Endothelial cell of umbilical vein (primary cell): ENCODE data around the gene BRAT1. TPM values are rescaled to one million over a fixed set of nuclear protein-coding genes. Genes with fewer than 3 reads are reported as not detected.

Source experiments
- BruUV-seq: library from RNA; stranded (reverse); fragments of 400-500 nt; replicated peaks from 2 replicates; lab custom pipeline; 2021; lab: Mats Ljungman, UMichigan
- CTCF ChIA-PET: fragments of 300-600, 350-600 bp; sonication (Branson Sonifier 250); formaldehyde crosslinking; loops from one replicate; lab custom pipeline; 2021; ENCODE audit warnings: antibody characterized with exemption, inconsistent platforms; lab: Charles Lee
- POLR2A ChIA-PET: fragments of 300-600, 350-600 bp; sonication (Branson Sonifier 250); formaldehyde crosslinking; loops from one replicate; lab custom pipeline; 2021; ENCODE audit warnings: antibody characterized with exemption, inconsistent platforms; lab: Charles Lee
- DNase-seq: peaks from one replicate; pipeline ENCODE4 v3.0.0-alpha.2; 2011; ENCODE audit warnings: low read depth, low spot score
- FAIRE-seq: peaks from 2 replicates; lab custom pipeline; 2011; peaks lifted over from hg19 to GRCh38; lab: Jason Lieb, UNC
- H2AFZ ChIP-seq: 2 replicates; pipeline ENCODE4 v1.6.0; 2012; ENCODE audit warnings: low read depth, low read length, control low read depth, inconsistent platforms
- H3K27ac ChIP-seq: 2 replicates; pipeline ENCODE4 v1.5.1; 2011; ENCODE audit warnings: low read depth, mild to moderate bottlenecking, control low read depth, low read length, moderate library complexity; ENCODE audit not compliant: insufficient read depth
- H3K27me3 ChIP-seq, 2 experiments: 2 replicates each; pipeline versions ENCODE4 v1.6.0 to v1.6.1; 2011; ENCODE audit warnings: low read length in 2 of 2, mixed read lengths in 1 of 2; ENCODE audit not compliant: control insufficient read depth in 2 of 2, insufficient read depth in 2 of 2
- H3K36me3 ChIP-seq, 2 experiments: 2 replicates in 1 of 2; 3 replicates in 1 of 2; pipeline ENCODE4 v1.5.1; 2011; ENCODE audit warnings: low read length in 2 of 2, mild to moderate bottlenecking in 1 of 2, moderate library complexity in 1 of 2; ENCODE audit not compliant: control insufficient read depth in 2 of 2, insufficient read depth in 2 of 2; ENCODE audit errors: extremely low read depth in 1 of 2
- H3K4me1 ChIP-seq: 3 replicates; pipeline ENCODE4 v1.5.1; 2011; ENCODE audit warnings: mild to moderate bottlenecking, low read length; ENCODE audit not compliant: control insufficient read depth, insufficient read depth; ENCODE audit errors: extremely low read depth
- H3K4me2 ChIP-seq: 2 replicates; pipeline ENCODE4 v1.6.1; 2011; ENCODE audit warnings: low read length, control low read depth, mixed read lengths; ENCODE audit not compliant: insufficient read depth
- H3K4me3 ChIP-seq, 3 experiments: fragments of 200-600 bp in 1 of 3; sonication (generic), shearing (Covaris generic) in 1 of 3; replicated peaks in 1 of 3; 2 replicates each; pipeline ENCODE4 v1.5.1; 2011 to 2016; ENCODE audit warnings: control low read depth in 3 of 3, low read length in 3 of 3, mild to moderate bottlenecking in 2 of 3, inconsistent platforms in 1 of 3, low read depth in 1 of 3, moderate library complexity in 1 of 3; ENCODE audit not compliant: insufficient read depth in 1 of 3
- H3K79me2 ChIP-seq: 2 replicates; pipeline ENCODE4 v1.6.0; 2012; ENCODE audit warnings: low read length, inconsistent platforms; ENCODE audit not compliant: control insufficient read depth, insufficient read depth
- H3K9ac ChIP-seq: replicated peaks from 2 replicates; pipeline ENCODE3; 2011; ENCODE audit warnings: low read length, control low read depth; ENCODE audit not compliant: insufficient read depth; ENCODE audit errors: extremely low read depth
- H3K9me1 ChIP-seq: replicated peaks from 3 replicates; pipeline ENCODE4 v1.6.0; 2011; ENCODE audit warnings: mild to moderate bottlenecking, low read length; ENCODE audit not compliant: control insufficient read depth, insufficient read depth; ENCODE audit errors: extremely low read depth
- H3K9me3 ChIP-seq: replicated peaks from 2 replicates; pipeline ENCODE4 v1.5.1; 2012; ENCODE audit warnings: low read length, inconsistent platforms; ENCODE audit not compliant: control insufficient read depth, insufficient read depth
- H4K20me1 ChIP-seq: replicated peaks from 2 replicates; pipeline ENCODE3; 2011; ENCODE audit warnings: mild to moderate bottlenecking, low read length; ENCODE audit not compliant: control insufficient read depth, insufficient read depth; ENCODE audit errors: extremely low read depth
- CTCF ChIP-seq, 2 donors: IDR thresholded peaks; 1 replicate in 1 of 2; 2 replicates in 1 of 2; pipeline ENCODE4 v1.5.1; 2011; ENCODE audit warnings: low read length in 2 of 2, mild to moderate bottlenecking in 2 of 2, moderate library complexity in 2 of 2, control low read depth in 1 of 2, inconsistent platforms in 1 of 2, low read depth in 1 of 2; ENCODE audit not compliant: insufficient read depth in 1 of 2; ENCODE audit errors: extremely low read depth in 1 of 2
- EZH2 ChIP-seq: IDR thresholded peaks from 2 replicates; pipeline ENCODE4 v1.6.1; 2012; ENCODE audit warnings: borderline replicate concordance, low read depth, mild to moderate bottlenecking, moderate library complexity, low read length, inconsistent platforms; ENCODE audit not compliant: severe bottlenecking
- FOS ChIP-seq: IDR thresholded peaks from 2 replicates; pipeline ENCODE4 v1.6.1; 2011; ENCODE audit warnings: mild to moderate bottlenecking, low read length, moderate library complexity, borderline replicate concordance; ENCODE audit not compliant: insufficient read depth
- POLR2A ChIP-seq: IDR thresholded peaks from 2 replicates; pipeline ENCODE4 v1.6.1; 2012; ENCODE audit warnings: low read depth, mild to moderate bottlenecking, control low read depth, low read length
- dilution Hi-C: fragments of 300-500 bp; cut with MboI; formaldehyde crosslinking; loops from one replicate; pipeline ENCODE4 v1.15.0; 2019; ENCODE audit warnings: low sequenced_read_pairs; ENCODE audit not compliant: extremely low pct_ligation_motif_present
- intact Hi-C: fragments of 100-400 bp; cut with micrococcal nuclease; formaldehyde crosslinking; loops from one replicate; pipeline ENCODE4 v1.10.0; 2022
- polyA plus RNA-seq, 4 experiments: library from polyadenylated mRNA; depleted of rRNA in 3 of 4; stranded (reverse) in 3 of 4; unstranded in 1 of 4; fragments of >200 nt; gene quantifications; 2 replicates each; pipeline versions ENCODE4 v1.2.1 to v1.2.3, GENCODE V29; 2011 to 2012; ENCODE audit warnings: missing spikeins in 1 of 4
- total RNA-seq: library from RNA; stranded (reverse); gene quantifications from 2 replicates; pipeline ENCODE4 v1.2.3, GENCODE V29; 2021

Gene BRAT1
- total and polyA plus RNA-seq, 2 donors (not counting 3 experiments of a cell fraction or from before 2014, with no cell fraction given): 31.1 to 31.6 TPM

DNA sequence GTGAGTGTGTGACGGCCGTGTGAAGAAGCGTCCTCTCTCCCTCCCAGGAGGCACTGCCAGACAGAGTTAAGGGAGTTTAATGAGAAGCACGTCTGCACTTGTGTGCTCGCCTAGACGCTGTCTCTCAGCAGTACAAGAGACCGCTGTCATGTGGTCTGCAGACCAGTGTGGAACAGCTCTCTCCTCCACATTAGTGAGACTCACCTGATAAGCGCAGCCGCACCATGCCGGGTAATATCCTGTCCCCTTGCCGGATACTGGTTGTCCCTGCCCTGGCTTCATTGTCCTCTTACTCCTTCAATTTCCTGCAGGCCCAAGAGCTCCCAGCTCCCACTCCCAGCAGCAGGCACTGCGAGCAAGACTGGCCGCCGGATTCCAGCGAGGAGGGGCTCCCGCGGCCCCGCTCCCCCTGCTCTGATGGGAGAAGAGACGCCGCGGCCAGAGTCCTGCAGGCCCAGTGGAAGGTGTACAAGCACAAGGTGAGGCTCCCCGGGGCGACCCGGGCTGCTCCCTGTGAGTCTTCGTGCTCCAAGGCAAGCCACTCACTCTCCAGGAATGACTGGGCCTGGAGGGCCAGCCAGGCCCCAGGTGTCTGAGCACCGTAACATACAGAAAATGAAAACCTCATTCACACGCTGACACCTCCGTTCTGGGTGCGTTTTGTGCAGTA is 43.0 kb upstream of the BRAT1 start:
- Histone ChIP-seq H3K79me2 (no peaks in the 10 kb centered on the region), H3K4me3 (no peak overlapping the region), H3K36me3 (peaks cover 0 to 20% of the 10 kb centered on the region in 2 experiments), H3K27ac (no peak overlapping the region), H3K4me1 (no peaks in the 10 kb centered on the region), H3K27me3 (no peaks in the 10 kb centered on the region), H3K9ac (no peak overlapping the region), H3K4me2 (no peak overlapping the region), H3K9me3 (no peaks in the 10 kb centered on the region), H4K20me1 (no peaks in the 10 kb centered on the region), H3K9me1 (no peaks in the 10 kb centered on the region), H2AFZ (no peak overlapping the region)
- POLR2A ChIA-PET: no interaction called here
- intact Hi-C loops: no loop called here
- FAIRE-seq (no peak), DNase-seq (no peak)
- dilution Hi-C loops: no loop called here
- no peak for TF ChIP-seq FOS
- TF ChIP-seq EZH2: no peak
- no peak for TF ChIP-seq CTCF (IDR thresholded peaks at IDR 0.05; ENCODE audit: extremely low read depth in 1 of 2, insufficient read depth in 1 of 2, low read depth in 1 of 2, low read length in 2 of 2)
- TF ChIP-seq POLR2A: no peak
- no TSS peak for BruUV-seq
- CTCF ChIA-PET: interaction anchor here (0.5 kb wide), 1 partner anchor 9 kb away, joined by 3 read pairs; no protein-coding TSS in a partner anchor

DNA sequence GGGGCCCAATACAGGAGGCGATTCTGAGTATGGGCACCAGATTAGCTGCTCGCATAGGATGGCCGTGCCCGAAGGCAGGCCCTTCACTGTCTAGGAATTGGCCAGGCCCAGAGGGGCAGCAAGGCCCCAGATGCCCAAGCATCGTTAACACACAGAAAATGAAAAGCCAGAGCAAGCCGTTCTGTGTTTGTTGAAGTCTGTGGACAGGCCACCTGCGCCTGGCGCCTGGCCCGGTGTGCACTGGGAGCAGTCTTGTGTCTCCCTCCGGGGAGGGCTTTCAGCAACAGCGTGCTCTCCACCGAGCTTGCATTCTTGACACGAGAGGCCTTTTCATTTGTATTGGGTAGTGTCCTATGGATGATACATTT is 41.9 kb upstream of the BRAT1 start:
- H3K9ac ChIP-seq: no peak overlapping the region
- FAIRE-seq (no peak), DNase-seq (no peak)
- TF ChIP-seq POLR2A: no peak
- H4K20me1 ChIP-seq: no peaks in the 10 kb centered on the region
- no peak overlapping the region for H3K27ac ChIP-seq
- no TSS peak for BruUV-seq
- no peaks in the 10 kb centered on the region for H3K4me1 ChIP-seq
- POLR2A ChIA-PET: no interaction called here
- intact Hi-C loops: no loop called here
- H2AFZ ChIP-seq: no peak overlapping the region
- dilution Hi-C loops: no loop called here
- no peaks in the 10 kb centered on the region for H3K79me2 ChIP-seq
- CTCF ChIA-PET: interaction anchor here (1.7 kb wide), 1 partner anchor 9 kb away, joined by 7 read pairs; no protein-coding TSS in a partner anchor
- no peaks in the 10 kb centered on the region for H3K27me3 ChIP-seq
- H3K4me3 ChIP-seq: no peak overlapping the region
- H3K4me2 ChIP-seq: no peak overlapping the region
- no peaks in the 10 kb centered on the region for H3K9me1 ChIP-seq
- peaks cover 0 to 26% of the 10 kb centered on the region in 2 experiments for H3K36me3 ChIP-seq
- no peaks in the 10 kb centered on the region for H3K9me3 ChIP-seq
